Kidney (tissue), 14 donors: ENCODE data around the gene ZFY. TPM values are rescaled to one million over a fixed set of nuclear protein-coding genes. Genes with fewer than 3 reads are reported as not detected.
A peak's percentile ranks its signal among the peaks of the same experiment; 100 is the strongest.

Experiments used
- DNase-seq, 5 donors: peaks; one replicate each; pipeline ENCODE4 v3.0.0-alpha.2; 2013 to 2020
- FAIRE-seq: peaks from 2 replicates; lab custom pipeline; 2012; peaks lifted over from hg19 to GRCh38; lab: Jason Lieb, UNC
- H3K27ac ChIP-seq, 2 donors: one replicate each; pipeline ENCODE4 v1.7.0; 2013; ENCODE audit warnings: low read depth in 2 of 2, low read length in 2 of 2, inconsistent platforms in 1 of 2
- H3K27me3 ChIP-seq: one replicate; pipeline ENCODE4 v1.7.1; 2013; ENCODE audit warnings: low read length, inconsistent platforms; ENCODE audit not compliant: control insufficient read depth, insufficient read depth
- H3K36me3 ChIP-seq, 3 donors: one replicate each; pipeline versions ENCODE4 v1.7.0 to v1.7.1; 2013; ENCODE audit warnings: low read length in 3 of 3, control low read depth in 1 of 3, inconsistent platforms in 1 of 3; ENCODE audit not compliant: insufficient read depth in 3 of 3, control insufficient read depth in 2 of 3
- H3K4me1 ChIP-seq, 3 donors: one replicate each; pipeline versions ENCODE4 v1.7.0 to v1.7.1; 2013; ENCODE audit warnings: low read length in 3 of 3, inconsistent platforms in 1 of 3, low read depth in 1 of 3; ENCODE audit not compliant: control insufficient read depth in 2 of 3, insufficient read depth in 2 of 3
- H3K4me3 ChIP-seq, 3 donors: one replicate each; pipeline versions ENCODE4 v1.7.0 to v1.8.1; 2013; ENCODE audit warnings: low read length in 3 of 3, control low read depth in 1 of 3, inconsistent platforms in 1 of 3
- H3K9ac ChIP-seq, 3 donors: one replicate each; pipeline versions ENCODE4 v1.7.0 to v1.7.1; 2013; ENCODE audit warnings: low read length in 3 of 3, control low read depth in 1 of 3, inconsistent platforms in 1 of 3
- H3K9me3 ChIP-seq, 3 donors: one replicate each; pipeline versions ENCODE4 v1.7.0 to v1.7.1; 2013; ENCODE audit warnings: low read length in 3 of 3, control low read depth in 1 of 3, inconsistent platforms in 1 of 3; ENCODE audit not compliant: control insufficient read depth in 2 of 3, insufficient read depth in 1 of 3
- intact Hi-C: fragments of 100-400 bp; cut with DNase I; formaldehyde crosslinking; loops from one replicate; pipeline ENCODE4 v1.11.1; 2022
- polyA plus RNA-seq: library from polyadenylated mRNA; stranded (reverse); fragments of 350-450 nt; fragmentation: Illumina TruSeq; extraction: RNeasy Lipid Tissue Mini Kit (QIAGEN cat#74804); gene quantifications from one replicate; pipeline ENCODE4 v1.2.3, GENCODE V29; 2014; ENCODE audit warnings: low read depth, low replicate concordance; ENCODE audit not compliant: insufficient read depth
- total RNA-seq: library from RNA; stranded (reverse); fragmentation: NEBNext Ultra II Directional; extraction: Animal tissue kit (Norgen Biotek cat#: 25700); gene quantifications from one replicate; pipeline ENCODE4 v1.2.1, GENCODE V29; 2021
- TF ChIP-seq, protein P1 (sequence below): IDR thresholded peaks from 3 replicates; pipeline ENCODE4 v1.5.1; 2012; ENCODE audit warnings: mild to moderate bottlenecking, moderate library complexity, borderline replicate concordance; ENCODE audit not compliant: insufficient read depth; ENCODE audit errors: extremely low read depth
- donor health status: control.
- donor health status: control.
- donor health status: control.
- donor health status: control.
- donor health status: control.
- donor health status: DM: yes; HTN: yes; CAD: no.
- donor health status: Normal renal cell carcinoma (clear cell type).

ZFY gene
- total and polyA plus RNA-seq, 2 donors from 2014 or later = 2.1 TPM; not detected in 1

DNA sequence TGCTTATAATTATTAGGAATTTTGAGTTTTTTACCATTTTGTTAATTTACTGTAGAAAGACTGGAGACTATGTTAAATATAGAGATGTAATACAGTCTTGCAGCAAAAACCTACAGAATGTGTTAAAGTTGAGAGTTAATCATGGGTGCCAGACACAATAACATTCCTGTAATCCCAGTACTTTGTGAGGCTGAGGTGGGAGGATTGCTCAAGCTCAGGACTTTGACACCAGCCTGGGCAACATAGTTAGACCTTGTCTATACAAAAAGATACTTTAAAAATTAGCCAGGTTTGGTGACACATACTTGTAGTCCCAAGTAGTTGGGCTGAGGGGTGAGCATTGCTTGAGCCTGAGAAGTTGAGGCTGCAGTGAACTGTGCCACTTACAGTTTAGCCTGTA is 17.7 kb downstream of the ZFY start:
- Histone ChIP-seq H3K27me3 (no peaks in the 10 kb centered on the region), H3K27ac (no peak overlapping the region), H3K36me3 (no peaks in the 10 kb centered on the region), H3K4me1 (no peaks in the 10 kb centered on the region), H3K4me3 (no peak overlapping the region), H3K9ac (no peak overlapping the region), H3K9me3 (no peaks in the 10 kb centered on the region)
- intact Hi-C loops = no loop called here
- FAIRE-seq = no peak
- TF ChIP-seq, protein P1, sequence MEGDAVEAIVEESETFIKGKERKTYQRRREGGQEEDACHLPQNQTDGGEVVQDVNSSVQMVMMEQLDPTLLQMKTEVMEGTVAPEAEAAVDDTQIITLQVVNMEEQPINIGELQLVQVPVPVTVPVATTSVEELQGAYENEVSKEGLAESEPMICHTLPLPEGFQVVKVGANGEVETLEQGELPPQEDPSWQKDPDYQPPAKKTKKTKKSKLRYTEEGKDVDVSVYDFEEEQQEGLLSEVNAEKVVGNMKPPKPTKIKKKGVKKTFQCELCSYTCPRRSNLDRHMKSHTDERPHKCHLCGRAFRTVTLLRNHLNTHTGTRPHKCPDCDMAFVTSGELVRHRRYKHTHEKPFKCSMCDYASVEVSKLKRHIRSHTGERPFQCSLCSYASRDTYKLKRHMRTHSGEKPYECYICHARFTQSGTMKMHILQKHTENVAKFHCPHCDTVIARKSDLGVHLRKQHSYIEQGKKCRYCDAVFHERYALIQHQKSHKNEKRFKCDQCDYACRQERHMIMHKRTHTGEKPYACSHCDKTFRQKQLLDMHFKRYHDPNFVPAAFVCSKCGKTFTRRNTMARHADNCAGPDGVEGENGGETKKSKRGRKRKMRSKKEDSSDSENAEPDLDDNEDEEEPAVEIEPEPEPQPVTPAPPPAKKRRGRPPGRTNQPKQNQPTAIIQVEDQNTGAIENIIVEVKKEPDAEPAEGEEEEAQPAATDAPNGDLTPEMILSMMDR = no peak
- no peak for DNase-seq

DNA sequence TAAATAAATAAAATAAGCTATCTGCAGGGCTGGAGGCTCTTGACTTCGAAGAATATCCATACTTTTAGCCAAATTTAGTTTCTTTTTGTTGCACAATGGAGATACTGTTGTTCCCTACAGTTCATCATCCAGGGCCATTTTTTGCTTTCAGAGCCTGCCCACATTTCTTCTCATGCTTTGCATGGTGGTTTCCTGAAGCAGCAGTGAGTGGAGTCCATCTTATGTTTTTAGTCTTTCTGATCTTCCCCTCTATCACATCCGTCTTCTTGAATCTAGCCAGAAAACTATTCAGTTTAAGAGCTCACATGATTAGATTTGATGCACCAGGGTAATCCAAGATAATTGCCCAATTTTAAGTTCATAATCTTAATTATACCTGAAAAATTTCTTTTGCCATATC is 19.6 kb downstream of the ZFY start:
- intact Hi-C loops = no loop called here
- DNase-seq (no peak), FAIRE-seq (no peak)
- Histone ChIP-seq H3K4me3 (no peak overlapping the region), H3K4me1 (no peaks in the 10 kb centered on the region), H3K9ac (no peak overlapping the region), H3K36me3 (no peaks in the 10 kb centered on the region), H3K27me3 (no peaks in the 10 kb centered on the region), H3K9me3 (no peaks in the 10 kb centered on the region), H3K27ac (no peak overlapping the region)
- TF ChIP-seq, protein P1 = no peak

DNA sequence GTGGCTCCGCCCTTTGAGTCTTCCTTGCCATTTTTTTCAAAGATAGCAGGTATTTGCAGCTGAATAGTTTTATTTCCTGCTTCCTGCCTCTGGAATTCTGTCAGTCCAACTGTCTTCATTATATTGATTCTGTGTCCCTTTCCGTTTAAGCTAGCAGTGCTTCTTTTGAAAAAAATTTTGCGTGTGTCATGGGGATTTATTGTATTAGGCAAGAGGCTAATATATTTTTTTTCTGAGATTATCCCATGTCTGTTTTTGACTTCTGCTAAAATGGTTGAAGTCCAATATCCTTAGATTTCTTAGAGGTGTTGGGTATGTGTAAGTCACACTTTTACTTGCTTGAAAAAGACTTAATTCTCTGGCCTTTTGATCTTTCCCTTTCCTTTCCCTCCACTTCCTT is 20.4 kb downstream of the ZFY start:
- Histone ChIP-seq H3K27ac (no peak overlapping the region), H3K4me1 (no peaks in the 10 kb centered on the region), H3K9ac (no peak overlapping the region), H3K4me3 (no peak overlapping the region), H3K9me3 (no peaks in the 10 kb centered on the region), H3K36me3 (no peaks in the 10 kb centered on the region), H3K27me3 (no peaks in the 10 kb centered on the region)
- DNase-seq (no peak), FAIRE-seq (no peak)
- intact Hi-C loops = no loop called here
- TF ChIP-seq, protein P1 = no peak

DNA sequence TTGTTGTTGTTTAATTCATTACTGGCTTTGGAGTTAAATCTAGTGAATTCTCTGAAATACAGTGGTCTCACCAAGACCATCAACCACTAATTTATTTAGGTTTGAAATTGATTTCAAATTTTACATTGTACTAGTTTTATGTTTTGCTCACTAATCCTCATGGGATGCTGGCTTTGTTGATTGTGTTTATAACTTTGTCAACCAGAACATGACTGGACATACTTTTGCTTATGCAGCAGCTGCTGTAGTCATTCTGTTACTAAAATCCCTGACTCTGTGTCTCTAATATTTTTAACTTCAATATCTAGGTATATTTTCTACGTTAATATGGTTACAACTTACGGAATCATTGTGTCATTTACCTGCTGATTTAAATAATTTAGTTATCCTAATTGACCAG is 26.9 kb downstream of the ZFY start:
- FAIRE-seq = no peak
- no peaks in the 10 kb centered on the region for H3K4me1 ChIP-seq
- no peaks in the 10 kb centered on the region for H3K9me3 ChIP-seq
- intact Hi-C loops = no loop called here
- H3K36me3 ChIP-seq = no peaks in the 10 kb centered on the region
- H3K27ac ChIP-seq = no peak overlapping the region
- H3K27me3 ChIP-seq = no peaks in the 10 kb centered on the region
- no peak for DNase-seq
- TF ChIP-seq, protein P1 = no peak
- H3K9ac ChIP-seq = peak overlapping the region in 1 of 3 donors; percentile 34
- no peak overlapping the region for H3K4me3 ChIP-seq
